Medulla oblongata (tissue), 1 donor: ENCODE measurements around the gene IPO7.
"Not testable (repeated sequence)": the region's sequence is repeated elsewhere in the genome, so short reads cannot be mapped to it uniquely, and the experiment has no call there.

Experiments used
- DNase-seq: peaks from one replicate; pipeline ENCODE4 v3.0.0-alpha.2; 2015; ENCODE audit errors: extremely low spot score

The IPO7 gene

DNA sequence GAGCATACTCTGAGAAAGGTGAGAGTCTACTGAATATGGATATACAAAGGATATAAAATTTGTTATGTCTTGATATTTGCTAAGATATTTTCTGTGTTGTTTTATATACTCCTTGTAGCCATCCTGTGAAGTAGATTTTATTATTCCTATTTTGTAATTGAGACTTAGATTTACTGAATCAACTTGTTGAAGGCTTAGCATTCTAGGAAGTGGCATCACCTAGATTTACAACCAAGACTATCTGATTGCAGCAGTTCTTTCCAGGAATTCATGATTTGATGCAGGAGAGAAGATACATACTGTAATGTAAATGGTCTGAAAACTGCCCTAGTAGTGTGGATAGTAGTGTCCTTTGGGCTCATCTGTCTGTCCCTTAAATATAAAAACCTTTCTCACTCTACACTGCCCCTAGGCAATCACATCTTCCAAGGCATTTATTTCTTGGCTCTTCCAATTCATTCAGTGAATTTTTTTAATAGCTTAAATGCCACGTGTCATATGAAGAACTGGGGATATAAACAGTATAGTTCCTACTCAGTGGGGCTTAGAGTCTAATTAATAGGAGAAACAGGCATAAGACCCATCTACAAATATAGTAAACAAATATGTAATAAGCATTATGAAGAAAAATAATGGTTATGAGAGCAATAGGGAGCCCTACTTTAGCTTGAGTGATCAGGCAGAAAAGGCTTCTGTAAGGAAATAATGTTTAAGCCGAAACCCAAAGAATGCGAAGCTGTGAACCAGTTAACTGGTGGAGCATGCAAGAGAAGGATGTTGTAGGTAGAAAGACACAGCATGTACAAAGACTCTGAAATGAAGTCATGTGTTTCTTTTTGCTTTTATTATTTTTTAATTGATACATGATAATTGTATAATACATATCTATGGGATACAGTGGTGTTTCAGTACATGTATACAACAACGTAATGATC, 13.6 kb downstream of the IPO7 start:
- no peak for DNase-seq

DNA sequence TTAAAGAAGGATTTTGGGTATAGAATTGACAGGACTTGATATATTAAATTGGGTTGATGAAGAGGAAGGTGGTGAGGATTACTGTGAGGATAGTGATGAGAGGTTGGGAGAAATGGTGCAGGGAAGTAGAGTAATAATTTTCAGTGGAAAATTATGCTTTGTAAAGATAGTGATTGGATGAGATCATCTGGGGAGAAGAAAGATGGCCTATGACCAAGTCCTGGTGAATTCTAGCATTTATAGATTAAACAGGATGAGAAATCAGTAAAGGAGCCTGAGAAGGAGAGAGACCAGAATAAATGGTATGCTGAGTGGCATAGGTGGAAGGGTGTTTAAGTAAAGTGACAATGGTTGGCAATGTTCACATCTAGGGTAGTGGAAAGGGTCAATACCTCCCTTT, 15.0 kb downstream of the IPO7 start:
- DNase-seq = no peak

- DNase-seq = not testable (repeated sequence)
Measured at GRCh38 chr11:9401884-9402283, 17.4 kb downstream of the IPO7 start.

GRCh38 chr11:9428706-9429105, 44.3 kb downstream of the IPO7 start:
- no peak for DNase-seq

- peak; percentile 18 for DNase-seq
Measured at GRCh38 chr11:9438611-9439010, 54.2 kb downstream of the IPO7 start.

GRCh38 chr11:9446230-9446629, 61.8 kb downstream of the IPO7 start:
- no peak for DNase-seq

- no peak for DNase-seq
Measured at GRCh38 chr11:9448576-9449352, 64.3 kb downstream of the IPO7 start.

- DNase-seq = not testable (repeated sequence)
Measured at GRCh38 chr11:9452023-9452422, 67.6 kb downstream of the IPO7 start.

DNA sequence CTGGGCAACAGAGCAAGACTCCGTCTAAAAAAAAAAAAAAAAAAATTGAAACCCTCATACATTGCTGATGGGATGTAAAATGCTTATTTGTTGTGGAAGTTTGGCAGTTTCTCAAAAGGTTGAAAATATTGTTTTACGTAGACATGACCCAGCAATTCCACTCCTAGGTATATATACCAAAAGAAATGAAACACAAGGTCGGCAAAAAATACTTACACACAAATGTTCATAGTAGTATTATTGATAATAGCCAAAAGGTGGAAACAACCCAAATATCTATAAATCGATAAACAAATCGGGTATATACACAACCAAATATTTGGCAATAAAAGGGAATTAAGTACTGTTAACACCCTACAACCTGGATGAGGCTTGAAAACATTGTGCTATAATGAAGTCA, 71.3 kb downstream of the IPO7 start:
- no peak for DNase-seq

DNA sequence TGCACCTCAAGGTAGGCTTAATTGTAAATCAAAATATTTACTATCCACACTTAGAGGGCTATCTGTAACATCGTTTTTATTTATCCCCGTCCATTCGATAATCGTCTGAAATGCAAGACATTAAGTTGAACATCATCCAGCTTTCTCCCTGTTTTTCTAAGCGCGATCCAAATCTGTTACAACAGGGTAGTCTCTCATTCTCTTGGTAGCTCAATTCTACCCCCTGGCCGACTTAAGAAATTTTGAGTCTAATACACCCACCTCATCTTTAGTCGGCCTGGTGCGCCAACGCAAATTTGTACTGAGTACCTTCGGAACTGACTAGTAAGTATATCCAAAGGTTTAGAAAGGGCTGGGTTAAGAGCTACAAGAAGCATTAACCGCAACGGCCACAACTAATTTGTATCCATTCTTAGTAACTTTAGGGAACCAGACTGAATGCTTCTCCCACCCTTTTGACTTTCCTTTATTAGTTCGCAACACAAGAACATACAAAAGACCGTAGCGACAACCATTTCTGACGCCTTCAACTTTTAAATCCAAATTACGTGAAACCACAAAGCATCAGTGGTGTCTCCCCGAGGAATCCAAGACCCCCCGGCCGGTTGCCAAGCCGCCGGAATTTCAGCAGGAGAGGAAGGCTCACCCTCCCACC, 75.3 kb downstream of the IPO7 start:
- peak; percentile 62 for DNase-seq

- peak; percentile 100 for DNase-seq
Measured at GRCh38 chr11:9460322-9461062, 76.0 kb downstream of the IPO7 start, which contains the start of gene ZNF143. Gene ZNF143 (plus strand): TSS chr11:9461012. CDS start chr11:9471309, 10,297 bp downstream.

DNA sequence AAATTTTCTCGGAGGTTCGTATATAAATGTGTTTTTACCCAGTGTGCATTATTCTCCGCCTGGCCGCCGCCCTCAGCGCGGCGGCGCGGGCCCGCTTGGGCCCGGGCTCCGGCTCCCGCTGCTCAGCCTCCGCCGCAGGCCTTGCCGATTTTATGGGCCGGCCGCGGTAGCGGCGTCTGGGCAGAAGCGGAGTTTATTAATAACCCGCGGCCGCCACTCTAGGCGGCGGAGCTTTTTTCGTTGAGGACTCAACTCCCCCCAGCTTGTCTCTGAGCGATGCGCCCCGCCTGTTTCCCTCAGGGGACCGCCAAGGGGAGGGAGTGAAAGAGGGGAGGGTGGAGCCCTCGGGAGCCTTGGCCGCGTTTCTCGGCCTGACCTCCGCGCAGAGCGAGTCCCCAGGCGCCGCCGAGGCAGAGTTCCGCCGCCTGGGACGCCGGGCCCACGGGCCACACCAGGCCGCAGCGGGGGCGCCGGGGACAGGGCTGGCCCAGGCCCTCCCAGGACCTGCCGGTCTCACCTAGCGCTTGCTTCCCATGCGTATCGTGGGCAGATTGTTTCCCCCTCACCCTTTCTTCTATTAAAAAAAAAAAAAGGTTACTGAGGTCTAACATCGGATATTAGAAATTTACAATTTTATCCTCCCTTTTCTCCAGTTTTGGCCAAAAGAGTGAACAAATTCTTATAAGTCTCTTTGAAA, 76.8 kb downstream of the IPO7 start:
- peak; percentile 93 for DNase-seq

DNA sequence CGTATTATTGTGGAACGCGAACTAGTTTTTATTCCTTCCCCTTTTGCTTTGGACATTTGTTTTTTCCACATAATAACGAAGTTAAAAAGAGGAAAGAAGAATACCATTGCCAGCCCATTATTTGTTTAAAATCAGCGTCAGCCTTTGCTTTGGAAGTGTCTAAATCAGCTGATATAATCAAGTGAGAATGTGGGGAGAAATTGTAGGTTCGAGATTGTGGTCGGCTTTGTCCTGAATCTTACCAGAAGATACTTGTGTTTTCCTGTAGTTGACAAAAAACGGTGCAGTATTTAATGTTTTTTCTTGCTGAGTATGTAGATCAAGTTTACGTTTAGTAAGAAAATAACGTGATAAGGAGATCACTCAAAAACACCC, 77.3 kb downstream of the IPO7 start:
- DNase-seq = peak; percentile 58

GRCh38 chr11:9462172-9462799, 77.8 kb downstream of the IPO7 start:
- no peak for DNase-seq

- no peak for DNase-seq
Measured at GRCh38 chr11:9462806-9463537, 78.5 kb downstream of the IPO7 start.

DNA sequence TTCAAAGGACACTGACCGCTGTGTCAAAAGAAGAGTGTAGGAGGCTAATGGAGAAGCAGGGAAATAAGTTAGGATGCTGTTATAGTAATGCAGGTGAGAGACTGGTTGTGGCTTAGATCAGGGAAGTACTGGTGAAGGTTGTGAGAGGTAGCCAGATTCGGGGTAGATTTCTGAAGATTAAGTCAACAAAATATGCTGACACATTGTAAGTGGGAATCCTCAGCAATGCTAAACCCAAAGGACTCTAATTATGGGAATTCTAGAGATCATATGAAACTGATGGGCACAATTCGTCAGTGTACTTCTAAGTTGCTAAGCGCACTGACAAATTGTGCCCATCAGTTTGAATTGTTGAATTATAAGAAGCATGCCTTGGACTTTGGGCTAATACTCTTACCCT, 86.3 kb downstream of the IPO7 start:
- no peak for DNase-seq

DNA sequence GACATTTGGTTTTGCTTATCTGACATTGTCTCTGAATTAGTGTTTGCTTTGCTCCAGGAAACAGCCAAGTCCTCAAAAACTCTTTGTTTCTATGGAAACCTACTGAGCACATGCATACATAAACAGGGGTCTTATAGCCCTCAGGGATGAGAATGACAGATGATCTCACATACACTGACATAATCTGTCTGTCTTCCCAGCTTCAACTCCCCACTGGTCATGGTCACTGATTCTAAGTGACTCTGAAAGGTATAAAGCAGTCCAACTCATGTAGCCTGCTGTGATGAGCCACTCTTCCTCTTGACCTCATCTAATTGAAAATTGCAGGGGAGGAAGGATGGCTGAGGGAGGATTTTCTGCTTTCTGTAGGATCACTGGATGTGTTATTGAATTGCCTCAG, 89.0 kb downstream of the IPO7 start:
- DNase-seq = no peak

GRCh38 chr11:9479899-9480298, 95.4 kb downstream of the IPO7 start:
- no peak for DNase-seq

DNA sequence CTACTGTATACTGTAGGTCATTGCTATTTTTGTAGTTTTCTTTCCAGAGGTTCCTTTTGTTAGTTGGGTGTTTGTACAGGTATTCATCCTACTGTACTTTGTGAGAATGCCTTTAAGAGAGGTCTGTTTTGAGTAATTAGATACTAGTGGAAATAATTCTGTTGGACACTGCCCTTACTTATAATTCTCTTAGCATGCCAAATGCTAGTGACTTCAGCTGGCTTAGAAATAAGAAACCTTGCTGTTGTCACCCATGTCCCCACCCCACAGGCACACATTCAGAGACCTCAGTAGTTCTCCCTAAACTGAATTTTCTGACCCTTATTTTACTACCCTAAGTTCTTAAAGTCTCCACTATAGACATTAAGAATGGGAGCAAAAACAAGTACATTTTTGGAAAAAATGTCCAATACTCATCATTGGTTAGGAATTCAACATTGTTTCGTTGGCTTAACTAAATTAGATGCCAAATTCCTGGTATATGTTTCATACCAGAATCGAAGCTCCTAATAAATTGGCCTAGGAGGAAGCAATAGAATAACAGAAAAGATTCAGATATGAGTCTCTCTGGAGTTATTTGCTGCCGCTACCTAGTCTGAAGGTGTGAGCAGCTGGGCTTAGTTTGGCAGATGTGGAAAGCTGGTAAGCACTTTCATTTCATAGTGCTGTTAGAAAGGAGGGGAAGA, 104.8 kb downstream of the IPO7 start:
- no peak for DNase-seq
